Measurements from ENCODE around the gene ARHGEF16. TPM values are rescaled to one million over a fixed set of nuclear protein-coding genes. Genes with fewer than 3 reads are reported as not detected.
A peak's percentile ranks its signal among the peaks of the same experiment; 100 is the strongest.

The ARHGEF16 gene
- total RNA-seq, 1 experiment from 2014 or later: 17.2 TPM

GRCh38 chr1:3524556-3525203, 70.2 kb downstream of the ARHGEF16 start:
- Mint-ChIP-seq H3K4me1 (no peaks in the 10 kb centered on the region), H3K36me3 (no peaks in the 10 kb centered on the region), H3K4me3 (no peak overlapping the region), H3K27me3 (ENCODE audit: low read depth) (peaks cover 3% of the 10 kb centered on the region; the same call in 1 of the 2 replicates), H3K9me3 (no peaks in the 10 kb centered on the region), H3K27ac (peak overlapping the region; percentile 45; the same call in 1 of the 2 replicates)
- DNase-seq (ENCODE audit: low spot score) (no peak), ATAC-seq (peak; percentile 38; the same call in 1 of the 2 replicates)
- TF ChIP-seq HMGXB4 (CRISPR knock-in tag; IDR thresholded peaks at IDR 0.05): no peak
- TF ChIP-seq NFYB (CRISPR knock-in tag; conservative IDR thresholded peaks at IDR 0.05; ENCODE audit: low read depth): no peak
- TF ChIP-seq EMX1 (CRISPR knock-in tag; IDR thresholded peaks at IDR 0.05): no peak
- no peak for TF ChIP-seq MYBL2 (CRISPR knock-in tag; IDR thresholded peaks at IDR 0.05)
- no peak for TF ChIP-seq AFF4 (CRISPR knock-in tag; IDR thresholded peaks at IDR 0.05; ENCODE audit: borderline replicate concordance)
- no peak for TF ChIP-seq CREB1 (CRISPR knock-in tag; IDR thresholded peaks at IDR 0.05)
- TF ChIP-seq ZSCAN18 (CRISPR knock-in tag; IDR thresholded peaks at IDR 0.05): no peak
- no peak for TF ChIP-seq ZNF138 (CRISPR knock-in tag; conservative IDR thresholded peaks at IDR 0.05)
- TF ChIP-seq E2F4 (CRISPR knock-in tag; IDR thresholded peaks at IDR 0.05; ENCODE audit: borderline replicate concordance, low read depth): no peak
- no peak for TF ChIP-seq ESRRA (CRISPR knock-in tag; IDR thresholded peaks at IDR 0.05; ENCODE audit: borderline replicate concordance)
- no peak for TF ChIP-seq E2F5 (CRISPR knock-in tag; IDR thresholded peaks at IDR 0.05)
- TF ChIP-seq MLX (CRISPR knock-in tag; IDR thresholded peaks at IDR 0.05): no peak
- ChIA-PET CTCF (interaction anchor here (0.5 to 1.2 kb wide), 7 partner anchors 21 to 94 kb away, joined by 3 to 7 read pairs (median 4); no protein-coding TSS in a partner anchor), POLR2A (no interaction called here)

All from WTC11 (cell line).